Activated T-cell treated with anti-CD3 and anti-CD28 coated beads for 1 hour (primary cell): ENCODE measurements around the gene PRR19.
"Not testable (repeated sequence)": the region's sequence is repeated elsewhere in the genome, so short reads cannot be mapped to it uniquely, and the experiment has no call there.

Experiments used
- DNase-seq: peaks from one replicate; pipeline ENCODE4 v3.0.0-alpha.2; 2020; ENCODE audit warnings: low read depth

Gene PRR19

GRCh38 chr19:42325896-42326771 lies 24.2 kb downstream of the PRR19 start:
- DNase-seq: no peak

DNA sequence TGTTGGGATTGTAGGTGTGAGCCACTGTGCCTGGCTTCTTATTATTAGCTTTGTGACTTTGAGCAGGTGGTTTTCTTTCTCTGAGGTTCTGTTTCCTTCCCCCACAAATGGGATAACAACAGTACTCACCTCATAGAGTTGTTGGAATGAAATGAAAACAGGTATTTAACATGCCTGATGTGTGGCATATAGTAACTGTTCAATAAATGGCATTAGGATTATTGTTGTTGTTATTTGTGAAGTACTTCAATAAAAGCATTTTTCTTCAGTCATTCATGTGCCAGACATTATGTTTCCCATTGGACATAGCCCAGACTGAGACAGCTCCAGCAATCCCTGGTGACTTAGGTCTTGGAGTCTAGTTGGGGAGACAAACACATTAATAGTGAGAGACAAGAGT lies 25.0 kb downstream of the PRR19 start:
- no peak for DNase-seq

GRCh38 chr19:42327381-42327780 lies 25.4 kb downstream of the PRR19 start:
- DNase-seq: no peak

- DNase-seq: no peak
Measured at GRCh38 chr19:42328106-42328505, 26.2 kb downstream of the PRR19 start.

DNA sequence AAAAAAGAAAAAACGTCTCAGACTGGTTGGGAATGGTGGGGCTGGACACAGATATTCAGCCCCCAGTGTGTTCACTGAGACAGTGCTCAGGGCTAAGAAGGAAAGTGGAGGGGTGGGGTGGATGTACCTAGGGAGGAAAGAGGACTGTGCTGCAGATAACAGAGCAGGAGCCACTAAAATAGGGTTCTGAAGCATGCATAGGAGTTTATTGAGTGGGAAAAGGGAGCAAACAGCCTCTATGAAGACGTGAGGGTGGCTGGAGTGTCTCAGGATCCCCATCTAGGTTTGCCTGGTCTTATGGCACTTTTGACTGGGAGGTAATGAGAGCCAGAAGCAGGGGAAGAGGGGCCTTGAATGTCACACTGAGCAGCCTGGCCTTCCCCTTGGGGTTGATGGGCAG lies 26.9 kb downstream of the PRR19 start:
- no peak for DNase-seq

- no peak for DNase-seq
Measured at GRCh38 chr19:42330241-42330711, 28.3 kb downstream of the PRR19 start.

- not testable (repeated sequence) for DNase-seq
Measured at GRCh38 chr19:42331333-42331732, 29.4 kb downstream of the PRR19 start.

GRCh38 chr19:42332059-42332458 lies 30.1 kb downstream of the PRR19 start:
- no peak for DNase-seq

- no peak for DNase-seq
Measured at GRCh38 chr19:42333018-42333417, 31.1 kb downstream of the PRR19 start.

DNA sequence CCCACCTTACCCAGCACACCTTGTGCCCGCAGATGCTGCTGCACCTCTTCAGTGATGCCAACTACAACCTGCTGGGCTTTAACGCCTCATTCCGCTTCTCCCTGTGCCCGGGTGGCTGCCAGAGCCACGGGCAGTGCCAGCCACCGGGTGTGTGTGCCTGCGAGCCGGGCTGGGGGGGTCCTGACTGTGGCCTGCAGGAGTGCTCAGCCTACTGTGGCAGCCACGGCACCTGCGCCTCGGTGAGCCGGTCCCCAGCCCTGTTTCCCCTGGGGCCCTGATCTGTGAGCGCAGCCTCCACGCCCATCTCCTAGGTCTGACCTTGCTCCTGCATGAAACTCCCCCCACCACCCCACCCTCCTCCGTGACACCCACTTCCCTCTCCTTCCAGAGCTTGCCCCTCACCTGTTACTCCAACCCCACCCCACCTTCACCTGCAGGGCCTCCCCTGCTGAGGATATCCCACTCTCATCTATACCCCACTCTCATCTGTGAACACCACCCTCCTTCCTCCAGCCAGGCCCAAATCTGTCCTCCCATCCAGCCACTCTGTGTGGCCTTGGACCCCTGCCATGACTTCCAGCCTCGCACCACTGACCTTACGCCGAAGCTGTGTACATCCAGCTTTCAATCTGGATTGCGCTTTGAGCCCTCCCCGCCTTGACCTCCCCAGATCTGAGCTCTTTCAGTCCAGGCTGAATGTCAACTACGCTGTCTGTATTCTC lies 32.2 kb downstream of the PRR19 start:
- DNase-seq: no peak

GRCh38 chr19:42334697-42335373 lies 32.9 kb downstream of the PRR19 start:
- no peak for DNase-seq

- no peak for DNase-seq
Measured at GRCh38 chr19:42335374-42335936, 33.5 kb downstream of the PRR19 start.

DNA sequence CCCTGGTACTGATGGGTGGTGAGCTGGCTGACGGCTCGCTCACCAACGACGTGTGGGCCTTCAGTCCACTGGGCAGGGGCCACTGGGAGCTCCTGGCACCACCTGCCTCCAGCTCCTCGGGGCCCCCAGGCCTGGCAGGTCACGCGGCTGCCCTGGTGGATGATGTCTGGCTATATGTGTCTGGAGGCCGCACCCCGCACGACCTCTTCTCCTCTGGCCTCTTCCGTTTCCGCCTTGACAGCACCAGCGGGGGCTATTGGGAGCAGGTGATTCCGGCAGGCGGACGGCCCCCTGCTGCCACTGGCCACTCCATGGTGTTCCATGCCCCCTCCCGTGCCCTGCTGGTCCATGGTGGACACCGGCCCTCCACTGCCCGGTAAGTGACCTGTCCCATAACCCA lies 34.0 kb downstream of the PRR19 start:
- no peak for DNase-seq

DNA sequence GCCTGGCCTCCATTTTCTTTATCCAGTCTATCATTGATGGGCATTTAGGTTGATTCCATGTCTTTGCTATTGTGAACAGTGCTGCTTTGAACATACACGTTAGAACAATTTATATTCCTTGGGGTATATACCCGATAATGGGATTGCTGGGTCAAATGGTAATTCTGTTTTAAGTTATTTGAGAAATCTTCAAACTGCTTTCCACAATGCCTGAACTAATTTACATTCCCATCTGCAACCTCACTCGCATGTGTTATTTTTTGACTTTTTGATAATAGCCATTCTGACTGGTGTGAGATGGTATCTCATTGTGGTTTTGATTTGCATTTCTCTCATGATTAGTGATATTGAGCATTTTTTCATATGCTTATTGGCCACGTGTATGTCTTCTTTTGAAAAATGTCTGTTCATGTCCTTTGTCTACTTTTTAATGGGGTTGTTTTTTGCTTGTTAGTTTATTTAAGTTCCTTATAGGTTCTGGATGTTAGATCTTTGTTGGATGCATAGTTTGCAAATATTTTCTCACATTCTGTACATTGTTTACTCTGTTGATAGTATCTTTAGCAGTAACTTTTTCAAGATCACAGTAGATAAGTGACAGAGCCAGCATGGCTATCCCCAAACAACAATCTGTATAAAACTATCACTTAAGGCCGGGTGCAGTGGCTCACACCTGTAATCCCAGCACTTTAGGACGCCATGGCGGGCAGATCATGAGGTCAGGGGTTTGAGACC lies 37.4 kb downstream of the PRR19 start:
- DNase-seq: not testable (repeated sequence)

DNA sequence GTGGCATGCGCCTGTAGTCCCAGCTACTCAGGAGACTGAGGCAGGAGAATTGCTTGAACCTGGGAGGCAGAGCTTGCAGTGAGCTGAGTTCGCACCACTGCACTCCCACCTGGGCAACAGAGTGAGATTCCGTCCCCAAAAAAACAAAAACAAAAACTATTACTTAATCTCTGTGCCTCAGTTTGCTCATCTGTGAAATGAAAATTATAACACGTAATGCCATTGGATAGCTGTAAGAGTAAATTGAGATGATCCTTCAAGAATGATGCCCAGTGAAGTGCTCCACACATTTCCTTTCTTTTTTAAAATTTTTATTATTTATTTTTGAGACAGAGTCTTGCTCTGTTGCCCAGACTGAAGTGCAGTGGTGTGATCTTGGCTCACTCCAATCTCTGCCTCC lies 38.0 kb downstream of the PRR19 start:
- DNase-seq: not testable (repeated sequence)

DNA sequence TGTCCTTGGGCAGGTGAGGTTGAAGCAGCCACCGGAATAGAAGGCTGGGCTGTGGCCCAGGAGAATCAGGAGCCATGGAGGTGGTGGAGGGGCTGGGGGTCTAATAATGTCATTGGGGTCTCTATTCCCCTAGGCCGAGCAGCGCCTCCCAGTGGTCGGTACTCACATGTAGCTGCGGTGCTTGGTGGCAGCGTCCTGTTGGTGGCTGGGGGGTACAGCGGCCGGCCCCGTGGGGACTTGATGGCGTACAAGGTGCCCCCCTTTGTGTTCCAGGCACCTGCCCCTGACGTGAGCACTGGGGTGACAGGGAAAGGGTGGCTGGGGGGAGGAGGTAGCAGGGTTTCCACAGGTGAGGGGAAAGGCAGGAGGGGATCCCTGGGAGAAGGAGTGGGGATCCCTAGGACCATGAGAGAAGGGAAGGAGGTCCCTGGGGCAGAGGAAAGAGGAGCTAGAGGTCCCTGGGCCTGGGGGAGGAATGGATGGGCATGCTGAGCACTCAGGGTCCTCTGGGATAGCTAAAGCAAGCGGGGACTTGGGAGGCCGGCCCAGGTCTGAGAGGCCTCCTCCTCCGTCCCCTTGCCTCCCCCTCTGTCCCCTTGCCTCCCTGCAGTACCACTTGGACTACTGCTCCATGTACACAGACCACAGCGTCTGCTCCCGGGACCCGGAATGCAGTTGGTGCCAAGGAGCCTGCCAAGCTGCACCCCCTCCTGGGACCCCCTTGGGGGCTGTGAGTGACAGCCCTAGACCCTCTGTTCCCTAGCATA lies 41.6 kb downstream of the PRR19 start:
- DNase-seq: no peak

GRCh38 chr19:42344336-42344893 lies 42.5 kb downstream of the PRR19 start:
- no peak for DNase-seq

- no peak for DNase-seq
Measured at GRCh38 chr19:42345191-42345812, 43.4 kb downstream of the PRR19 start.

DNA sequence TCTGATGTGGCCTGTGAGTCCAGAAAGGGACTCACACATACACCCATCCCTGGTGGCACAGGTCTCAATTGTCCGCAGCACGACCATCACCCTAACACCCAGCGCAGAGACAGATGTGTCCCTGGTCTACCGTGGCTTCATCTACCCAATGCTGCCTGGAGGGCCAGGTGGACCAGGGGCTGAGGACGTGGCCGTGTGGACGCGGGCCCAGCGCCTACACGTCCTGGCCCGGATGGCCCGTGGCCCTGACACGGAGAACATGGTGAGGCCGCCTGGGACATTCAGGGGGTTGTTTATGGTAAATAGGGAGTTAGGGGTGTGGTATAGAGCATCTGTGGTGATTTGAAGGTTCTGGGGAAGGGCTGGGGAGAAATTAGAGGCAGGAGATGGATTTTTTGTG lies 46.3 kb downstream of the PRR19 start:
- DNase-seq: no peak
